Glutamatergic neuron (in vitro differentiated cells): ENCODE data around the gene TNFSF12. TPM values are rescaled to one million over a fixed set of nuclear protein-coding genes. Genes with fewer than 3 reads are reported as not detected.

Source experiments
- DNase-seq: peaks from one replicate; pipeline ENCODE4 v3.0.0; 2022
- H3K27ac Mint-ChIP-seq: one replicate; pipeline ENCODE4 v1.8.0; 2020; ENCODE audit warnings: mild to moderate bottlenecking, mixed read lengths, inconsistent platforms; ENCODE audit not compliant: unreplicated experiment
- H3K27me3 Mint-ChIP-seq: one replicate; pipeline ENCODE4 v1.8.0; 2020; ENCODE audit warnings: mild to moderate bottlenecking, moderate library complexity, mixed read lengths, inconsistent platforms; ENCODE audit not compliant: unreplicated experiment
- H3K36me3 Mint-ChIP-seq: one replicate; pipeline ENCODE4 v1.8.0; 2020; ENCODE audit warnings: mild to moderate bottlenecking, mixed read lengths, inconsistent platforms; ENCODE audit not compliant: unreplicated experiment
- H3K4me1 Mint-ChIP-seq: one replicate; pipeline ENCODE4 v1.8.0; 2020; ENCODE audit warnings: mild to moderate bottlenecking, low read depth, mixed read lengths, inconsistent platforms; ENCODE audit not compliant: unreplicated experiment
- H3K4me3 Mint-ChIP-seq: one replicate; pipeline ENCODE4 v1.8.0; 2020; ENCODE audit warnings: mild to moderate bottlenecking, mixed read lengths, inconsistent platforms; ENCODE audit not compliant: unreplicated experiment
- H3K9me3 Mint-ChIP-seq: one replicate; pipeline ENCODE4 v1.8.0; 2020; ENCODE audit warnings: mild to moderate bottlenecking, moderate library complexity, mixed read lengths, inconsistent platforms; ENCODE audit not compliant: unreplicated experiment
- total RNA-seq: library from RNA; stranded (reverse); fragmentation: NEBNext Ultra II Directional; extraction: Animal tissue kit (Norgen Biotek cat#: 25700); gene quantifications from one replicate; pipeline ENCODE4 v1.2.1, GENCODE V29; 2021; ENCODE audit not compliant: unreplicated experiment
- TF ChIP-seq, protein P1 (sequence below): fragments of 200-600 bp; sonication (generic); IDR thresholded peaks from one replicate; pipeline ENCODE4 v1.5.0; 2021; ENCODE audit not compliant: partially characterized antibody, unreplicated experiment

The TNFSF12 gene
- total RNA-seq, 1 donor from 2014 or later = 0.83 TPM

DNA sequence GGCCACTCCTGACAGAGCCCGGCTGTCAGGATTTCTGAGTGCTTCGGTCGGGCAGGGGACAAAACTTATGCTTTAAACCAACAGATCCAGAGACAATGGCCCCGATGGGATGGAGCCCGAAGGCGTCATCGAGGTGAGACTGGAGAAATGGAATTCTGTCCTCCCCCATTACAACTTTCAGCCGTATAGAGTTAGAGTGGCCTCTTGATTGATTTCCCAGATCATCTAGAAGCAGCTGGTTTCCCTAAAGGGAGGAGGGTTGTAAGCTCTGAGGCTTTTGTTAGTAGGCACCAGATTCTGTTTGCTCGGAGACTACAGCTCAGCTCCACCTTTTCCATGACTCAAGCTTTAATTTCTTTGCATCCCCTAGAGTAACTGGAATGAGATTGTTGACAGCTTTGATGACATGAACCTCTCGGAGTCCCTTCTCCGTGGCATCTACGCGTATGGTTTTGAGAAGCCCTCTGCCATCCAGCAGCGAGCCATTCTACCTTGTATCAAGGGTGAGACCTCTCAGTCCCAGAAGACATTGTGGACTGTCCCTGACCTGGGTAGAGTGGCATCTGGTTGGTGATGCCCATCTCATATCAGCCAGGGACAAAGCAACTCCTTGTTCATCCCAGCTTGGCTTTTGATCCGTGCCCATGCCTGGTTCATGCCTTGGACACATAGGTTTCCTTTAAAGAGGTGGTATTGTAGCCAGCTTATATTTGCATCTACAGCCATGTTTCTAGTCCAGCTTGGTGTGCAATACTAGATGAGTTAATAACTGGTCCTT is 25.5 kb downstream of the TNFSF12 start:
- TF ChIP-seq, protein P1, sequence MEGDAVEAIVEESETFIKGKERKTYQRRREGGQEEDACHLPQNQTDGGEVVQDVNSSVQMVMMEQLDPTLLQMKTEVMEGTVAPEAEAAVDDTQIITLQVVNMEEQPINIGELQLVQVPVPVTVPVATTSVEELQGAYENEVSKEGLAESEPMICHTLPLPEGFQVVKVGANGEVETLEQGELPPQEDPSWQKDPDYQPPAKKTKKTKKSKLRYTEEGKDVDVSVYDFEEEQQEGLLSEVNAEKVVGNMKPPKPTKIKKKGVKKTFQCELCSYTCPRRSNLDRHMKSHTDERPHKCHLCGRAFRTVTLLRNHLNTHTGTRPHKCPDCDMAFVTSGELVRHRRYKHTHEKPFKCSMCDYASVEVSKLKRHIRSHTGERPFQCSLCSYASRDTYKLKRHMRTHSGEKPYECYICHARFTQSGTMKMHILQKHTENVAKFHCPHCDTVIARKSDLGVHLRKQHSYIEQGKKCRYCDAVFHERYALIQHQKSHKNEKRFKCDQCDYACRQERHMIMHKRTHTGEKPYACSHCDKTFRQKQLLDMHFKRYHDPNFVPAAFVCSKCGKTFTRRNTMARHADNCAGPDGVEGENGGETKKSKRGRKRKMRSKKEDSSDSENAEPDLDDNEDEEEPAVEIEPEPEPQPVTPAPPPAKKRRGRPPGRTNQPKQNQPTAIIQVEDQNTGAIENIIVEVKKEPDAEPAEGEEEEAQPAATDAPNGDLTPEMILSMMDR = no peak
- peaks cover 30% of the 10 kb centered on the region for H3K4me1 Mint-ChIP-seq
- peaks cover 14% of the 10 kb centered on the region for H3K9me3 Mint-ChIP-seq
- H3K27me3 Mint-ChIP-seq = peaks cover 10% of the 10 kb centered on the region
- H3K36me3 Mint-ChIP-seq = peaks cover 4% of the 10 kb centered on the region
- H3K27ac Mint-ChIP-seq = peak overlapping the region; percentile 66
- H3K4me3 Mint-ChIP-seq = peak overlapping the region; percentile 98
- DNase-seq = no peak

DNA sequence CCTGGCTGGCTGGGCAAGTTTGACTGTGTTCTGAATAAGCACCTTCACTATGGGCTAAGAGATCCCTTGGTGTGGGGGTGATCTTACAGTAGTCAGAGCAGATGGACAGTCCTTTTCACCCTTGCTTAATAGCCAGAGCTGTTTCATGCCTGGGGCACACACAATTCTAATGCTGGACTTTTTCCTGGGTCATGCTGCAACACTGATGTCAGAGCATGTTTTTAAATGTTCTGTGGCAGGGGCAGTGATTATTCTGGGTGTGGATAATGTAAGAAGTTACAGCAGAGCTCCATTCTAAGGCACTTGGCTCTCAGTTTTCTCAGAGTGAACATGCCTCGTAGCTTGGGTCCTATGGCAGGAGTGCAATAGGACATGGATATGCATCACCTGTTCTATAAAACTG is 26.6 kb downstream of the TNFSF12 start:
- H3K36me3 Mint-ChIP-seq = peaks cover 4% of the 10 kb centered on the region
- TF ChIP-seq, protein P1 = no peak
- H3K9me3 Mint-ChIP-seq = peaks cover 16% of the 10 kb centered on the region
- H3K27ac Mint-ChIP-seq = no peak overlapping the region
- peak overlapping the region; percentile 98 for H3K4me3 Mint-ChIP-seq
- no peak for DNase-seq
- H3K4me1 Mint-ChIP-seq = peaks cover 30% of the 10 kb centered on the region
- peaks cover 8% of the 10 kb centered on the region for H3K27me3 Mint-ChIP-seq

DNA sequence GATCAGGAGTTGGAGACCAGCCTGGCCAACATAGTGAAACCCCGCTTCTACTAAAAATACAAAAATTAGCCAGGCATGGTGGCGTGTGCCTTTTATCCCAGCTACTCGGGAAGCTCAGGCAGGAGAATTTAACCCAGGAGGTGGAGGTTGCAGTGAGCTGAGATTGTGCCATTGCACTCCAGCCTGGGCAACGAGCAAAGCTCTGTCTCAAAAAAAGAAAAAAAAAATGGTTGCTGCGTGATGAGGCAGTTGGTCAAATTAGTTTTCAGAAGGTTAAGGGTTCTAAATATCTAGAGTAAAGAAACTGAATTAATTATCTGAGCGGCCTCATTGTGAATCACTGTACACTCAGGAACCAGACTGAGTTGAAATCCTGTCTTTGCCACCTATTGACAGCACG is 27.1 kb downstream of the TNFSF12 start:
- H3K27me3 Mint-ChIP-seq = peaks cover 13% of the 10 kb centered on the region
- H3K9me3 Mint-ChIP-seq = peaks cover 17% of the 10 kb centered on the region
- peaks cover 4% of the 10 kb centered on the region for H3K36me3 Mint-ChIP-seq
- TF ChIP-seq, protein P1 = no peak
- H3K27ac Mint-ChIP-seq = no peak overlapping the region
- DNase-seq = no peak
- H3K4me1 Mint-ChIP-seq = peaks cover 32% of the 10 kb centered on the region
- H3K4me3 Mint-ChIP-seq = peak overlapping the region; percentile 98

DNA sequence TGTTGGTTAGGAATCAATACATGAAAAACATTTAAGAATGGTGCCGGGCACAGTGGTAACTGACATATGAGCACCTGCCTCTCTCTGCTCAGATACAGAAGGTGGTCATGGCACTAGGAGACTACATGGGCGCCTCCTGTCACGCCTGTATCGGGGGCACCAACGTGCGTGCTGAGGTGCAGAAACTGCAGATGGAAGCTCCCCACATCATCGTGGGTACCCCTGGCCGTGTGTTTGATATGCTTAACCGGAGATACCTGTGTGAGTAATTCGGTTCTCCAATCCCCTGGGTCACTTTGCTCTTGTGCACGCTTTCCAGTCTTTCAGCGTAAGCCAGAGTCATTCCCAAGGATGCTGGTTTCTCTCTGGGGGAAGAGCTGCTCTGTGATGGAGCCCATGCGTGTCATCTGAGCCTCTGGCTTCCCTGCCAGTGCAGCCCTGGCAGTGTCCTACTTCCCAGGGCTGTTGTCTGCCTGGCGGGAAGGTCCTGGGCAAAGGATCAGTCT is 27.6 kb downstream of the TNFSF12 start:
- Mint-ChIP-seq H3K36me3 (peaks cover 4% of the 10 kb centered on the region), H3K9me3 (peaks cover 18% of the 10 kb centered on the region), H3K4me3 (peak overlapping the region; percentile 55), H3K27me3 (peaks cover 14% of the 10 kb centered on the region), H3K4me1 (peaks cover 31% of the 10 kb centered on the region), H3K27ac (peak overlapping the region; percentile 43)
- TF ChIP-seq, protein P1 = no peak
- DNase-seq = no peak
